Bone marrow (tissue), 2 donors: ENCODE measurements around the gene NFATC2.
"Not testable (repeated sequence)": the region's sequence is repeated elsewhere in the genome, so short reads cannot be mapped to it uniquely, and the experiment has no call there.

ENCODE experiments used
- DNase-seq, 2 donors: peaks; one replicate each; lab custom pipeline; 2025; lab: John Stamatoyannopoulos, UW

Gene NFATC2

DNA sequence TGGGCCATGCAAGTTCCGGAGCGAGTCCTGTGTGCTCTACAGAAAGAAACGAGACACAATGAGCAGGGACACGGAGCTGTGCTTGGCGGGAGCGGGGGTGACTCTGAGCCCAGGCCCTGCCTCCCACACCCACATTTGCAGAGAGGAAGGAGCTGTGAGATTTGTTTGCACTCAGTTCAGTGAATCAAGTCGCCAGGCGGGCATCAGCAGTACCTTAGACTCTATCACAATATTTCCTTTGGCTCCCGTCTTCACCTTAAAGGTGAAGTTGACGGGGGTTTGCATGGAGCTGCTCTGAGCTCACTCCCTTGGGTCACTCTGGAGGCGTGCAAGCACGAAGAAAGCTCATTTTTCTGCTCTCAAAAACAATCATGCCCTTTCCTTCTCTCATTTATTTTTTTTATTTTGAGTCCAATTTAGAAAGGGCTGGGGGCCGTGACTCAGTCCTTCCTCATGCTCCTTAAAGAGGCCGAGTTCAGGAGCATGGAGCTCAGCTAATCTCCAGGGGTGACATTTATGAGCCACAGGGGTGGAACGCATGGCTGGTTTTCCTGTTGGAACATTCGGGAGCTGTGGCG is 188.2 kb downstream of the NFATC2 start:
- no peak for DNase-seq

DNA sequence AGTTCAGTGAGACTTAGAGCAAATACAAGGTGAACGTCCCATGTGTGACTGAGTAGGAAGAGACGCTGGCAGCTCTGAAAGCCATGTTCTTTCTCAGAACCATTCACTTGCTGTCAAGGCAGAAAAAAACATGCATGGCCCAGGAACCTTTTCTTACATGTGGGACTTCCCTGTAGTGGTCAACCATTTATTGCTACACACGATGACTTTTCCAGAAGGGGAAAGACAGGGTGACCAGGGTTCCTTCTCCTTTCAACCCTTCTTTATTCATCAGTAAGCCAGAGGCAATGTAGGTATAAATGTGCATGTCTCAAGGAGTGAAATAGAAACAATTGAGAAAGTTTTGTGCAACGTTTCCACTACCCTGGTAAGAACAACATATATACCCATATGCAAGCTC is 189.0 kb downstream of the NFATC2 start:
- no peak for DNase-seq

DNA sequence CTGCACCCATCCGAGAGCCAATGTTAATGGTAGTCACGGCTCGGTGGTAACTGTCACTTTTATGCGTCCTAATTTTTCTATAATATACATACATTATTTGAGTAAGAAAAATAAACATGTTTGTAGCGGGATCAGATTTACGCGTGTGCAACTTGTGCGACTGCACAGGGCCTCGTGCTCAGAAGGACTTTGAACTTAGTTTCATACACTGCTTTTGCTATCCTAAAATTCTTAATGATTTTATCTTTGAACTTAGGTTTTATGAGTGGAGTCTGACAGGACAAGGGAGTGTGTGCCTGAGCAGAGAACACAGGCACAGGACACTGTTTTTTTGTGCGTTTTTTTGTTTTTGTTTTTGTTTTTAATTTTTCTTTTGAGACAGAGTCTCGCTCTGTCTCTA is 189.7 kb downstream of the NFATC2 start:
- DNase-seq: no peak

- no peak for DNase-seq
These were observed 191.4 kb downstream of the NFATC2 start for GRCh38 chr20:51350941-51351631.

DNA sequence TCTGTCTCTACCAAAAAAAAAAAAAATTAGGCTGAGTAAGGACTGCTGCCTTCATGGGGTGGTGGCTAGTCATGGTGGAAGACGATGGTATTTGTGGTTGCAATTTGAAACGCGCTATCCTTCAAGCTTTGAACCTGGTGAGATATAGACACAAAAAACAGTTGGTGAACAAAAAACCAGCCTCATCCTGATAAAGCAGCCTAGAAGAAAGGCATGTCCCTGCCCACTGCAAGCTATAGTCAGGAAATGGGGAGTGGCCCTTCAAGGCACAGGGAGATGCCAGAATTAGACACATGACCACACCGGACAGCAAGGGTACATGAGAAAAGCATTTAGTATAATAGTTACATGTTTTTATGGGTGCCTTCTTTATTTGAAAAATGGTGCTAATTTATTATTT is 193.6 kb downstream of the NFATC2 start:
- DNase-seq: no peak

- no peak for DNase-seq
These were observed 194.7 kb downstream of the NFATC2 start for GRCh38 chr20:51347831-51348230.

DNA sequence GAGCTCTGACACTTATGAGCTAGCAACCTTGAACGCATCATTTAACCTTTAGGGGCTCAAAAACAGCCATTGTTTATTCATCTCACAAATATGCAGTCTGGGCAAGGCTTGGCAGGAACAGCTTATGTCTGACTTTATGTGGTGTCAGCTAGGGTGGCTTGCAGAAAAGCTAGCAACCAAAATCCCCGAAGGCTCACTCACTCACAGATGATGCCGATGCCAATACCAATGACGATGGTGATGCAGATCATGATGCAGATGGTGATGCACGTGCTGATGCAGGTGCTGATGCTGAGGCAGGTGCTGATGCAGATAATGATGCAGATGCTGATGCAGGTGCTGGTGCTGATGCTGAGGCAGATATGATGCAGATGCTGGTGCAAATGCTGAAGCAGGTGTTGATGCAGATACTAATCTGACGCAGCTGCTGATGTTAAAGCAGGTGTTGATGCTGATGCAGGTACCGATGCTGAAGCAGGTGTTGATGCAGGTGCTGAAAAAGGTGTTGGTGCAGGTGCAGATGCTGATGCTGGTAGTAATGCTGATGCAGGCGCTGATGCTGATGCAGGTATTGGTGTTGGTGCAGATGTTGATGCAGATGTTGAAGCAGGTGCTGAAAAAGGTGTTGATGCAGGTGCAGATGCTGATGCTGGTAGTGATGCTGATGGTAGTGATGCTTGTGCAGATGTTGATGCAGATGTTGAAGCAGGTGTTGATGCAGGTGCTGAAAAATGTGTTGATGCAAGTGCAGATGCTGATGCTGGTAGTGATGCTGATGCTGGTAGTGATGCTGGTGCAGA is 195.6 kb downstream of the NFATC2 start:
- no peak for DNase-seq

DNA sequence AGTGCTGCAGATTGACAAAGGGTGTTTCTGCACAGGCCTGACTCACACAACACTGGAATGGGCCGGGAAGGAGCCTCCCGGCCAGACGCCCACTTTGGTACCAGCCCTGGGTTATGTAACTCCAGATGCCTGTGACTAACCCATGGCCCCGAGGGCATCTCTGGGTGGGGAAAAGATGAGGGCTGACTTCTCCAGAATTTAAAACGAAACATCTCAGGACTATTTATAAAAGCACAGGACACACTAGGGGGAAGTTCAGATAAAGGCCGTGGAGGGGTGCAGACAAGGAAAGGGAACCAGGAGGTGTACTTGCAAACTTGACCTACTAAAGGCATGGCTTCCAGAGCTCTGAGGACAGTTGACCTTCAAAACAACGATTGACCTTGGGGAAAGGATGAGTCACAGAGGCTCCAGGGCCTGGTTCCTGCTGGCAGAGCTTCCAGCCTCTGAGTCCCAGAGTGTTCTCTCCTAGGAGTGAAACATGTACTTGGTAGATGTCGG is 196.9 kb downstream of the NFATC2 start:
- no peak for DNase-seq

- not testable (repeated sequence) for DNase-seq
These were observed 198.7 kb downstream of the NFATC2 start for GRCh38 chr20:51343802-51344201.

- no peak for DNase-seq
These were observed 199.8 kb downstream of the NFATC2 start for GRCh38 chr20:51342510-51343236.

DNA sequence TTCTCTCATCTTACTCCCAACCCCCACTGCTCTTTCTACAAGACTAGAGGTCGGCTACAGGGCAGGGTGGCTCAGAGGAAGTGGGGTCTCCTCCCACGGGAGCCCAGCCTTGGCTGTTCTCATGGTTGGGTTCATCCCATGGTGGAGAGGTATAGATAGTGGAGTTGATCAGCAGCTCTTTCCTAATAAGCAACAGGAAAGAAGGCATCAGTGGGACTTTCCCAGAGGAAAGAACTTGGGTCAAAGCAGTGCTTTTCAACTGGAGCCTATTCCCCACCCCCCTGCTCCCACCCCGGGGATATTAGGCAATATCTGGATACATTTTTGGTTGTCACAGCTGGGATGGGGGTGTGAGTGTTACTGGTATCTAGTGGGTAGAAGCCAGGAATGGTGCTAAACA is 200.9 kb downstream of the NFATC2 start:
- no peak for DNase-seq

DNA sequence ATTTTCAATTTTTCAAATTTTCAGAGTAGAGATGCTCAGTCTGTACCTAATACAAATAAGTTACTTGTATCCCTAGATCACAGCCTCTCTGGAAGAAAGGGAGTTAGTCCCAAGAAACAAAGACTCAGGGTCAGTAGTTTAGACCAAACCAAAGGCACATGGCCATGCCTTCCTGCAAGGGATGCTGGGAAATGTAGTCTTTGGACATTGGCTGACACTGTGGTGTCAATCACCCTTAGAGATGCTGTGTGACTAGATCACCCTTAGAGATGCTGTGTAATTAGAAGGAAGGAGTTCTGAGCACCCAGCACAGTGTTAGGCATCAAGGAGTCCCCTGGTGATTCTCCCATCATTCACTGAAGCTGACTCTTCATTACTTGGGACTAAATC is 202.1 kb downstream of the NFATC2 start:
- no peak for DNase-seq

DNA sequence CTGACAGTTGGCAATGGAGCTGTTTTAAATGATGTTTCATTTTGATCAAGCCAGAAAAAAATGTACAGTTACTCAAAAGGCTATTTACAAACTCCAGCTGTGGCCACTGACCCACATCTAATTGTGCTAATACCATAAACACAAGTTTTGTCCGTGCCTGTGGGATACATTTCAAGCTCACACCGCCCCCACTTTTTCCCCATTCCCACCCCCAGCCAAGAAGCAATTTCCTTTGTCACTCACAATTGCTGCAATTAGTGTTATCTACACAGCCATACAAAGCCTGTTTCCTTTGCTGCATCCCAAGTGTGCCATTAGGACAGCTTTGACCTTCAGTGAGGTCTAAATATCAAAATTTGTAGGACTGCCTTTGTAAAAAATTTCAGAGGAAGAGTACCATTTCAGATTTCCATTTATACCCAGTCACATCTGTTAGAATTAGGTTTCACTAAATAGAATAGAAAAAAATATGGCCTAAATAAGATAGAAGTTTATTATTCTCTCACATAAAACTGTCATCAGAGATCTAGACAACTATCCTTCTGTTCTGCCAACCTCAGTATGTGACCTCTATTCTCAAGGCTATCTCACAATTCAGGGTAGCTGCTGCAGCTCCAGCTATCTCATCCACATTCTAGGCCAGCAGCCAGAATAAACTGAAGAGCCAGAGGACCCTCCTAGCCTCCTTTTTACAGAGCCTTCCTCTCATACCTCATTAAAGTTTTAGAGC is 202.6 kb downstream of the NFATC2 start:
- DNase-seq: no peak

GRCh38 chr20:51338692-51339440 is 203.7 kb downstream of the NFATC2 start:
- no peak for DNase-seq

DNA sequence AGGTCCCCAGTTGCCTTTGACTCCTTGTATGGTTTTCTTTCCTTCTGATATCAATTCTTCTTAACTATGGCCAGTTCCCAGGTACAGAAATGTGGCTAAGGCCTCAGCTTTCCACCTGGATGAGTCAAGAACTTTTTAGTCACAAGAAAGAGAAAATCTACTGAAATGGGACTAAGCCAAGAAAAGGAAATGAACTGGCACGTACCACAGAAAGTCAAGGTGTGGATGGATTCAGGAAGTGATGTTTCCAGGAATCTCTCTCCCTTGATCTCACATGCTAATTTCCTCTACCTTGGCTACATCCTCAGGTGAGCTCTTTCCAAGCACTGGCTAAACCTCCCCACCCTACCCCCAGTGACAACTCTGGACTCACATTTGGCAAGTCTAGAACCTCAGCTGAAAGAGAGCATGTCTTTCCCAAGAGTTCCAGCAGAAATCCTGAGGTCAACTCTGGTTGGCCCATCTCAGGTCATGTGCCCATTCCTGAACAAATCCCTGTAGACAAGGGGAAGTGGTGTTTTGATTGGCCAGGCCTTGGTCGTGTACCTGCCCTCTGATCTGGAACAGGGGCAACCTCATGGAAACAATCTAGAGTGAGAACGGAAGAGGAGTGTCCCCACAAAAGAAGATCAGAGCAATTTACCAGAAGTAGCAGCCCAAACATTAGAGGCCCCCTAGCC is 205.3 kb downstream of the NFATC2 start:
- DNase-seq: no peak
